Activated CD4-positive, alpha-beta memory T cell treated with anti-CD3 and anti-CD28 coated beads, Interleukin-2, amount 10 ng/mL, durations not matched to agents 7 days and 5 days (primary cell): ENCODE data around the gene OR6B1. TPM values are rescaled to one million over a fixed set of nuclear protein-coding genes. Genes with fewer than 3 reads are reported as not detected.

Experiments
- CTCF ChIA-PET: fragments of 350-600 bp; sonication (Branson Sonifier 250); formaldehyde crosslinking; loops from one replicate; lab custom pipeline; 2021; ENCODE audit warnings: antibody characterized with exemption, inconsistent platforms; lab: Charles Lee
- POLR2A ChIA-PET: fragments of 350-600 bp; sonication (Branson Sonifier 250); formaldehyde crosslinking; loops from one replicate; lab custom pipeline; 2021; ENCODE audit warnings: antibody characterized with exemption; lab: Charles Lee
- DNase-seq: peaks from one replicate; pipeline ENCODE4 v3.0.0-alpha.2; 2020
- H3K27ac Mint-ChIP-seq: one replicate; pipeline ENCODE4 v1.8.0; 2021; ENCODE audit warnings: mild to moderate bottlenecking, mixed read lengths
- H3K27me3 Mint-ChIP-seq: one replicate; pipeline ENCODE4 v1.8.0; 2021; ENCODE audit warnings: mixed read lengths
- H3K36me3 Mint-ChIP-seq: one replicate; pipeline ENCODE4 v1.8.0; 2021; ENCODE audit warnings: low read depth, mixed read lengths
- H3K4me1 Mint-ChIP-seq: one replicate; pipeline ENCODE4 v1.8.0; 2021; ENCODE audit warnings: mixed read lengths
- H3K4me3 Mint-ChIP-seq: one replicate; pipeline ENCODE4 v1.8.0; 2021; ENCODE audit warnings: mild to moderate bottlenecking, mixed read lengths
- H3K9me3 Mint-ChIP-seq: one replicate; pipeline ENCODE4 v1.8.0; 2021; ENCODE audit warnings: mixed read lengths
- total RNA-seq, 2 experiments: library from RNA; stranded (reverse); gene quantifications; one replicate each; pipeline ENCODE4 v1.2.3, GENCODE V29; 2021

The OR6B1 gene
- total RNA-seq, 2 experiments from 2014 or later, result not detected

DNA sequence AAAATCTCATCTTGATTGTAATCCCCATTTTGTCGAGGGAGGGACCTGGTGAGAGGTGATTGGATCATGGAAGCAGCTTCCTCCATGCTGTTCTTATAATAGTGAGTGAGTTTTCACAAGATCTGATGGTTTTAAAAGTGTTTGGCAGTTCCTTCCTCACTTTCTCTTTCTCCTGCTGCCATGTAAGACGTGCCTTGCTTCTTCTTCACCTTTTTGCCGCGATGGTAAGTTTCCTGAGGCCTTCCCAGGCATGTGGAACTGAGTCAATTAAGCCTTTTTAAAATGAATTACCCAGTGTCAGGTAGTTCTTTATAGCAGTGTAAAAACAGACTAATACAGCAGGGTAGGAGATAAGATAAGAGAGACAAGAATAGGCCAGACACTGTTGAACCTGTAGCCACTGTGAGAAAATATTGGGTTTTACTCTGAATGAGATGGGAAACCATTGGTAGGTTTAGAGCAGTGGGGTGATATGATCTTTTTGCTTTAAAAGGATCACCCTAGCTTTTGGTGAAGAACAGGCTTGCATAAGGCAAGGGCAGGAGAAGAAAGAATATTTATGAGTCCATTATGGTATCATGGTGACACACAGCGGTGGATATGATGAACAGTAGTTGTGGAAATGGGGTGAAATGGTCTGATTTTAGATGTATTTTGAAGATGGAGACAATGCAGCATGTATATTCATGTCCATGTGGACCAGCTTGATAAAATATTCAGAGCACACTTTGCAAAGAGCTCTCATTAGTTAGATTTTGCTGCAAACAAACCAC lies 11.5 kb downstream of the OR6B1 start:
- no peak overlapping the region for H3K4me3 Mint-ChIP-seq
- peaks cover 7% of the 10 kb centered on the region for H3K9me3 Mint-ChIP-seq
- POLR2A ChIA-PET, result no interaction called here
- CTCF ChIA-PET, result no interaction called here
- no peak for DNase-seq
- H3K36me3 Mint-ChIP-seq, result no peaks in the 10 kb centered on the region
- H3K4me1 Mint-ChIP-seq, result no peaks in the 10 kb centered on the region
- no peak overlapping the region for H3K27ac Mint-ChIP-seq
- H3K27me3 Mint-ChIP-seq, result no peaks in the 10 kb centered on the region

GRCh38 chr7:144018065-144018464 lies 17.9 kb downstream of the OR6B1 start:
- H3K27me3 Mint-ChIP-seq, result peaks cover 2% of the 10 kb centered on the region
- POLR2A ChIA-PET, result no interaction called here
- no peaks in the 10 kb centered on the region for H3K9me3 Mint-ChIP-seq
- H3K4me3 Mint-ChIP-seq, result no peak overlapping the region
- DNase-seq, result no peak
- no peaks in the 10 kb centered on the region for H3K4me1 Mint-ChIP-seq
- no peaks in the 10 kb centered on the region for H3K36me3 Mint-ChIP-seq
- H3K27ac Mint-ChIP-seq, result no peak overlapping the region
- CTCF ChIA-PET, result no interaction called here

DNA sequence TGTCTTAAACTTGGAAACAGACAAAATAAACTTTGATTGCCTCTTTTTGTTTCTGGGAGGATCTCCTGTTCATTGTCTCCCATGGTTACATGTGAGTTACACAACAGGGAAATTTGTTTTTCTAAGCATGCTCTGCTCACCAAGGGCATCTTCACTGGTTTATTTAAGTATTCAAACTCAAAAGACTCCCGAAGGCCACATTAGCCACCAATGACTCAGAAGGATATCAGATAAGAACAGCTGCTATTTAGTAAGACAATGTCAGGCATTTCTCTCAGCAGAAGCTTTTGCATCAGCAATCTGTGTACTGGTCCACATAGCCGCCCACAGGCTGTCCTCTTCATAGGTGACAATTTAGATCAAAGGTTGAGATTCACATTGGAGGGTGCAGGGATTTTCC lies 19.3 kb downstream of the OR6B1 start:
- POLR2A ChIA-PET, result no interaction called here
- peaks cover 2% of the 10 kb centered on the region for H3K27me3 Mint-ChIP-seq
- no peak overlapping the region for H3K27ac Mint-ChIP-seq
- H3K4me3 Mint-ChIP-seq, result no peak overlapping the region
- DNase-seq, result no peak
- H3K36me3 Mint-ChIP-seq, result no peaks in the 10 kb centered on the region
- H3K4me1 Mint-ChIP-seq, result no peaks in the 10 kb centered on the region
- H3K9me3 Mint-ChIP-seq, result no peaks in the 10 kb centered on the region
- CTCF ChIA-PET, result interaction anchor here (0.9 kb wide), 1 partner anchor 89 kb away, joined by 3 read pairs; no protein-coding TSS in a partner anchor

- Mint-ChIP-seq H3K27ac (no peak overlapping the region), H3K4me3 (no peak overlapping the region), H3K36me3 (no peaks in the 10 kb centered on the region), H3K27me3 (peaks cover 2% of the 10 kb centered on the region), H3K9me3 (no peaks in the 10 kb centered on the region), H3K4me1 (no peaks in the 10 kb centered on the region)
- CTCF ChIA-PET, result no interaction called here
- POLR2A ChIA-PET, result no interaction called here
- no peak for DNase-seq
These were observed 20.2 kb downstream of the OR6B1 start for GRCh38 chr7:144020340-144020739.

GRCh38 chr7:144022169-144022568 lies 22.0 kb downstream of the OR6B1 start:
- DNase-seq, result no peak
- Mint-ChIP-seq H3K4me1 (no peaks in the 10 kb centered on the region), H3K9me3 (no peaks in the 10 kb centered on the region), H3K4me3 (no peak overlapping the region), H3K36me3 (no peaks in the 10 kb centered on the region), H3K27me3 (peaks cover 2% of the 10 kb centered on the region), H3K27ac (no peak overlapping the region)
- ChIA-PET POLR2A (no interaction called here), CTCF (interaction anchor here (1.4 kb wide), 1 partner anchor 106 kb away, joined by 3 read pairs; no protein-coding TSS in a partner anchor)

DNA sequence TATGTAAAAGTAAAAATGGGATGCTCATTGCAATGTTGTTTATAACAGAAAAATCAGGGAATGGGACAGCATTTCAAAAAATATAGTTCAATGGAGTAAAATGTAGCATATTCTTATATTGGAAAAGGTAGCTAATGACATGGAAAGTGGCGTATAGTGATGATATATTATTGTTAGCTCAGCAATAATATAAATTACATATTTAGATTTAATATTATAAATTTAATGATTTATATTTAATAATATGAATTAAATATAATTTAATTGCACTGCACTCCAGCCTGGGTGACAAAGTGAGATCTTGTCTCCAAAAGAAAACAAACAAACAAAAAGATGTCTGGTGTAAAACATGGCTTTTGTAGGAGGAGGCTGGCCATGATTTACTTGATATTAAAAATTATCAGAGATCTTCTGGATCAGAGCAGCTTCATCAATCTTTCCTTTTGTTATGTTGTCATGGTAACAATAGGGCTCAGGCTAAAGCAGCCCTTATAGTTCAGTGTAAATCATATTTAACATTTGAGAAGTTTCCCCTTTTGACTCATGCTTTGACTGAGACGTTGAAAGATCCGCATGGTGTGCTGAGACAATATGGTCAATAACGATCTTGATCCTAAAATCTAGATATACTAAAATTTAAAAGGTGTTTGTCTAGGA lies 23.2 kb downstream of the OR6B1 start:
- Mint-ChIP-seq H3K27ac (no peak overlapping the region), H3K27me3 (peaks cover 4% of the 10 kb centered on the region), H3K4me3 (no peak overlapping the region), H3K9me3 (no peaks in the 10 kb centered on the region), H3K36me3 (no peaks in the 10 kb centered on the region), H3K4me1 (no peaks in the 10 kb centered on the region)
- DNase-seq, result no peak
- CTCF ChIA-PET, result no interaction called here
- POLR2A ChIA-PET, result no interaction called here

DNA sequence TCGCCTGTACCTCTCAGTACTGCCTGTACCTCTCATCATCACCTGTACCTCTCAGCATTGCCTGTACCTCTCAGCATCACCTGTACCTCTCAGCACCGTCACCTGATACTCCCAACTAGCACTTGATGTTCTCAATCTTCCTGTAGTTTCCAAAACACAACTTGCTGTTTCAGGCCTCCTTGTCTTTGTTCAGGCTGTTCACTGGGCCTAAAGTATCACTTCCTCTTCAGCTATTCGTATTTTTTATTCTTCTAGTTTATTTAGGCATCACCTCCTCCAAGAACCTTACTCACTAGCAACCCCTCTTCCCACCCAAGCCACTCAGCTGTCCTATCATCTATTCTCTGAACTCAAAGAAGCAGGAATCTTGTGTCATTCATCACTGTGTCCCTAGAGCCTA lies 24.1 kb downstream of the OR6B1 start:
- Mint-ChIP-seq H3K27me3 (peaks cover 5% of the 10 kb centered on the region), H3K27ac (no peak overlapping the region), H3K9me3 (no peaks in the 10 kb centered on the region), H3K36me3 (no peaks in the 10 kb centered on the region), H3K4me3 (no peak overlapping the region), H3K4me1 (no peaks in the 10 kb centered on the region)
- POLR2A ChIA-PET, result no interaction called here
- no peak for DNase-seq
- CTCF ChIA-PET, result no interaction called here

- ChIA-PET CTCF (no interaction called here), POLR2A (no interaction called here)
- H3K4me1 Mint-ChIP-seq, result no peaks in the 10 kb centered on the region
- H3K4me3 Mint-ChIP-seq, result no peak overlapping the region
- no peaks in the 10 kb centered on the region for H3K36me3 Mint-ChIP-seq
- DNase-seq, result no peak
- H3K9me3 Mint-ChIP-seq, result no peaks in the 10 kb centered on the region
- no peak overlapping the region for H3K27ac Mint-ChIP-seq
- peaks cover 6% of the 10 kb centered on the region for H3K27me3 Mint-ChIP-seq
These were observed 26.2 kb downstream of the OR6B1 start for GRCh38 chr7:144026203-144026883.

- Mint-ChIP-seq H3K36me3 (no peaks in the 10 kb centered on the region), H3K9me3 (no peaks in the 10 kb centered on the region), H3K27me3 (peaks cover 10% of the 10 kb centered on the region), H3K4me1 (no peaks in the 10 kb centered on the region), H3K4me3 (no peak overlapping the region), H3K27ac (no peak overlapping the region)
- CTCF ChIA-PET, result interaction anchor here (1.3 kb wide), 1 partner anchor 126 kb away, joined by 3 read pairs; no protein-coding TSS in a partner anchor
- no peak for DNase-seq
- POLR2A ChIA-PET, result no interaction called here
These were observed 26.9 kb downstream of the OR6B1 start for GRCh38 chr7:144027070-144027469.

DNA sequence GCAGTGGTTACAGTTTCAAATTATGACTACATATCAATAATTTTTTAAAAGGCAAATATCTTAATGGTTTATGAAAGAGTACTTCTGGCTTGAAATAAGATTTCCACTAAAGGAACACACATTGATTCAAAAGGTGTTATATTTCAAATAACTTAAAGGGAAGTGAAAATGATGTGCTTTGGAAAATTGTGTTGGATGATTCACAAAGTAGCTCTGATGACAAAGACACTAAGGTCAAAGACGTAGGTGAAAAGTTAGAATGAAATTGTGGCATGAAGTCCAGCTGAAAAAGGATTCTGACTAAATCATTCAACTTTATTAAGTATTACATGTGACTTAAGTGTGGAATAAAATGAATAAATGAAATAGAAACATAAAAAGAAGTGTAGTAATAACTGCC lies 27.9 kb downstream of the OR6B1 start:
- H3K27me3 Mint-ChIP-seq, result peaks cover 11% of the 10 kb centered on the region
- ChIA-PET POLR2A (no interaction called here), CTCF (interaction anchor here (1.3 kb wide), 1 partner anchor 127 kb away, joined by 3 read pairs; no protein-coding TSS in a partner anchor)
- no peaks in the 10 kb centered on the region for H3K36me3 Mint-ChIP-seq
- H3K4me3 Mint-ChIP-seq, result no peak overlapping the region
- no peak for DNase-seq
- no peaks in the 10 kb centered on the region for H3K4me1 Mint-ChIP-seq
- H3K9me3 Mint-ChIP-seq, result no peaks in the 10 kb centered on the region
- no peak overlapping the region for H3K27ac Mint-ChIP-seq

DNA sequence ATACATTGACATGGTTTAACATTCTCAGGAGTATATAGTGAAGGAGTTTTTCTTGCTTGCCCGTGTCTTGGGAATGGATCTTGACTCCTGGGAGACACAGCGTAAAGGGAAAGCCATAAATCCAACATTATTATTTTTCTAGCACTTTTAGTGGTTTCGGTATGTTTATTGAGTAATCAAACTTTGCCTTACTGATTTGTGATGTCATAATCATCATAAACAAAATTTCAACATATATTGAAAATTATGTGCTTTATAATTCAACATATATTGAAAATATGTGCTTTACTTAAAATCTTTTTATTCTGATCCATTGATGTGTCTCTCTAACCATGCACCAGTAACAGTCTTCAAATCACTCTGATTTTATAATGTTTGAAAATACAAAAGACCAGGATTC lies 28.4 kb downstream of the OR6B1 start:
- Mint-ChIP-seq H3K9me3 (no peaks in the 10 kb centered on the region), H3K4me1 (no peaks in the 10 kb centered on the region), H3K27ac (no peak overlapping the region), H3K4me3 (no peak overlapping the region), H3K27me3 (peaks cover 14% of the 10 kb centered on the region), H3K36me3 (no peaks in the 10 kb centered on the region)
- DNase-seq, result no peak
- POLR2A ChIA-PET, result no interaction called here
- CTCF ChIA-PET, result interaction anchor here (1.3 kb wide), 1 partner anchor 127 kb away, joined by 3 read pairs; no protein-coding TSS in a partner anchor

- H3K4me1 Mint-ChIP-seq, result no peaks in the 10 kb centered on the region
- peaks cover 17% of the 10 kb centered on the region for H3K27me3 Mint-ChIP-seq
- POLR2A ChIA-PET, result no interaction called here
- no peak overlapping the region for H3K27ac Mint-ChIP-seq
- no peaks in the 10 kb centered on the region for H3K36me3 Mint-ChIP-seq
- H3K9me3 Mint-ChIP-seq, result no peaks in the 10 kb centered on the region
- CTCF ChIA-PET, result no interaction called here
- DNase-seq, result no peak
- H3K4me3 Mint-ChIP-seq, result no peak overlapping the region
These were observed 32.4 kb downstream of the OR6B1 start for GRCh38 chr7:144032516-144032915.

DNA sequence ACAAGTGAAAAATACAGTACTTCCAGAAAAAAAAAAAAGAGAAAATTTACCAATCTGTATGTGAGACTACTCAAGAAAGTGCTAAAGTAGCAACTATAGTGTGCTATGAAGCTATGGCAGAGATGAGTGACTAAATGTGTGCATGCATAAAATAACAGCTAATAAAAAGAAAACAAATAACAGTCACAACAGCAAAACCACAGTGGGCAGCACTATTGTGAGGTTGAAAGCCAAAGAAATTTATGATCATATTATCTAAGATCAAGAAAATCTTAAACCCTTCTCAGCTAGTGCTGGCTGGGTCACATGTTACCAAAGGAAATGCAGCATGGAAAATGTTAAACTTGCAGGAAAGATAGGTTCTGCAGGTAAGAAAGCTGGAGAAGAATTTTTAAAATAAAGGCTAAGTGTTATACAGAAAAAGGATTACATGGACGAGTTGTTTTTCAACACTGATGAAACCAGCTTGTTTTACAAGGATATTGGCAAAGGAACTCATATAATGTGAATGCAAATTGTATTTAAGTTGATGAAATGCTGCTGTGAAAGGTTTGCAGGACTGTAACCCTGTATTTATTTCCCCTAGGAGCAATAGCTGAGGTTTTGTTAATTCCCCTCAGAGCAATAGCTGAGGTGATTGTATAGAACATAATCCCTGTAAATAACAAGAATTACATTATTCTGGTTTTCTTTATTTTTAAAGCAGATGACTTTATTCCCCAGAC lies 33.0 kb downstream of the OR6B1 start:
- no peak for DNase-seq
- Mint-ChIP-seq H3K27ac (no peak overlapping the region), H3K27me3 (peaks cover 15% of the 10 kb centered on the region), H3K36me3 (no peaks in the 10 kb centered on the region), H3K4me1 (no peaks in the 10 kb centered on the region), H3K9me3 (no peaks in the 10 kb centered on the region), H3K4me3 (no peak overlapping the region)
- ChIA-PET POLR2A (no interaction called here), CTCF (no interaction called here)
